GM12891 (cell line): ENCODE data around the gene TSHR.

Source experiments
- POLR2A ChIP-seq: IDR thresholded peaks from 2 replicates; pipeline ENCODE4 v1.6.1; 2011; ENCODE audit warnings: low read depth, low read length, control low read depth
- TAF1 ChIP-seq: IDR thresholded peaks from 2 replicates; pipeline ENCODE4 v1.6.1; 2011; ENCODE audit warnings: low read depth, low read length, control low read depth

GRCh38 chr14:81148635-81149034, 193.2 kb downstream of the TSHR start:
- TF ChIP-seq POLR2A: no peak
- no peak for TF ChIP-seq TAF1
